IPS-NIHi11 (cell line): ENCODE measurements around the gene ENPP5.
A peak's percentile ranks its signal among the peaks of the same experiment; 100 is the strongest.
"Not testable (repeated sequence)": the region's sequence is repeated elsewhere in the genome, so short reads cannot be mapped to it uniquely, and the experiment has no call there.

Experiments
- DNase-seq: peaks from one replicate; pipeline ENCODE4 v3.0.0; 2012; ENCODE audit warnings: mixed read lengths, low spot score

The ENPP5 gene

GRCh38 chr6:46175446-46175845 is 4.7 kb upstream of the ENPP5 start:
- DNase-seq, result no peak

DNA sequence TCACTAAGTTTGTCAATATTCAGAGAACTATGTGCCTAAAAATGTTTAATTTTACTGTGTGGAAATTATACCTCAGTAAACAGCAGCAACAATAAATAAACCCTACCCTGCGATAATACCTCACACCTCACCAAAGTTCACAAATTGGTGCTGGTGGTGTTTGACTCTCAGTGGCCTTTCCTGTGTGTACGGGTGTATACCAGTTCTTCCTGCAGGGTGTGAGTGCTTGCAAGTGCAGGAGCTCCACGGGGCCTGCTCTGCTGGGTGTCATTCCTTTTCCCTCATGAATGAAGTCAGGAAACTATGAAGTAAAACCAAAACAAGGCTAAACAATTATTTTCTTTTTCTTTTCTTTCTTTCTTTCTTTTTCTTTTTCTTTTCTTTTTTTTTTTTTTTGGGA is 4.1 kb upstream of the ENPP5 start:
- DNase-seq, result no peak

- DNase-seq, result no peak
These were observed 1.4 kb upstream of the ENPP5 start for GRCh38 chr6:46172176-46172575.

GRCh38 chr6:46160102-46160501 is 10.7 kb downstream of the ENPP5 start:
- DNase-seq, result no peak

DNA sequence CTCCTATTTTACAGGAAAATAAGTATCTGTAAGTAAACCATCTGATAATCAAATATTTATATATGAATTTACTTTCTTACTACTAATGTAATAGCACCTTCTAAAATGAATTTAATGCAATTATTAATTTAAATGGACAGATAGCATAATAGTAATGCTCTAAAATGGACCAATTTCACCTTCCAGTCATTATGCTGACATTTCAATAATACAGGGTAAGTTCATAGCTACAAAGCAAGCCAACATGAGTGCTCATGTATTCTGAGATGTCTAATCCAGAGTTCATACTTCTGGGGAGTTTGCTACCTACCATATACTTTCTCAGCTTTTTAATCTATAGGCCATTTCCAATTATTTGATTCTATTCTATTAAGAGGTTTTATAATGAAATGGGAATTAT is 11.6 kb downstream of the ENPP5 start:
- DNase-seq, result no peak

DNA sequence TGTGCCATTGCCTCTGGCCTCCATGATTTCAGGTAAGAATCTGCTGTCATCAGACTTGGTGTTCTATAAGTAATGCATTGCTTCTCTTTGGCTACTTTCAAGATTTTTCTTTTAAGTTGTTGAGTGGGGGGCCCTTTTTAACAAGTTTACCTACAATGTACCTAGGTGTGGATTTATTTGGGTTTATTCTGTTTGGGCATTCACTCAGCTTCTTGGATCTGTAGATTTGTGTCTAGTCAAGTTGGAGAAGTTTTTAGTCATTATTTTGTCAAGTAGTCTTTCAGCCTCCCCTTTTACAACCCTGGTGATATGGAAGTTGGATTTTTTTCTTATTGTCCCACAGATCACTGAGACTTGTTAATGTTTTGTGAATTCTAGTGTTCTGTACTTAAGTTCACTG is 14.1 kb downstream of the ENPP5 start:
- no peak for DNase-seq

DNA sequence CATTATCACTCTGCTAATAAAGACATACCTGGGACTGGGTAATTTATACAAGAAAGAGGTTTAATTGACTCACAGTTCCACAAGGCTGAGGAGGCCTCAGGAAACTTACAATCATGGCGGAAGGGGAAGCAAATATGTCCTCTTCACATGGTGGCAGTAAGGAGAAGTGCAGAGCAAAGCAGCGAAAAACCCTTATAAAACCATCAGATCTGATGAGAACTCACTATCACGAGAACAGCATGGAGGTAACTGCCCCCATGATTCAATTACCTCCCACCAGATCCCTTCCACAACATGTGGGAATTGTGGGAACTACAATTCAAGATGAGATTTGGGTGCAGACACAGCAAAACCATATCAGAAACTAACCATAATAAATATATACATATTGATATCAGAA is 21.7 kb downstream of the ENPP5 start:
- DNase-seq, result not testable (repeated sequence)

- no peak for DNase-seq
These were observed 26.5 kb downstream of the ENPP5 start for GRCh38 chr6:46144270-46144669.

GRCh38 chr6:46138281-46138680 is 32.5 kb downstream of the ENPP5 start:
- DNase-seq, result no peak

DNA sequence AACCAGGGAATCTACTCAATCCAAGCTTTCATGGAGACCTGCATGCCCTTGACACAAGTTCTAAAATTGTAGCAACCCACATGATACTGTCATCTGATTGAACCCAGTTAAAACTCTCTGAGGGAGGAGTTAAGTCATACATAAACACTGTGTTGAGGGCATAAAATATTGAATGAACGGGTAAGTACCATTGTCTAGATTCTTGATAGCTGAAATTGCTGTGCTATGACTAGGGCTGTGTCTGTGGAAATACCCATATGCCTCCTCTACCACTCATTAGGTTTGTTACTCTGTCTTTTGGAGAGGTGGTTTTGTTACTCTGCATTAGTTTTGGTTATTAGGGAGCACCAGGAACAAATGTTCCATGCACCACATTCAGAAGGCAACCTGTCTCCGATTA is 33.4 kb downstream of the ENPP5 start:
- no peak for DNase-seq

- DNase-seq, result no peak
These were observed 33.9 kb downstream of the ENPP5 start for GRCh38 chr6:46136831-46137230.

- no peak for DNase-seq
These were observed 35.6 kb downstream of the ENPP5 start for GRCh38 chr6:46135176-46135575.

- no peak for DNase-seq
These were observed 36.6 kb downstream of the ENPP5 start for GRCh38 chr6:46134216-46134615.

DNA sequence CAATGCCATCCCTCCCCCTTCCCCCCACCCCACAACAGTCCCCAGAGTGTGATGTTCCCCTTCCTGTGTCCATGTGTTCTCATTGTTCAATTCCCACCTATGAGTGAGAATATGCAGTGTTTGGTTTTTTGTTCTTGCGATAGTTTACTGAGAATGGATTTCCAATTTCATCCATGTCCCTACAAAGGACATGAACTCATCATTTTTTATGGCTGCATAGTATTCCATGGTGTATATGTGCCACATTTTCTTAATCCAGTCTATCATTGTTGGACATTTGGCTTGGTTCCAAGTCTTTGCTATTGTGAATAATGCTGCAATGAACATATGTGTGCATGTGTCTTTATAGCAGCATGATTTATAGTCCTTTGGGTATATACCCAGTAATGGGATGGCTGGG is 39.5 kb downstream of the ENPP5 start:
- DNase-seq, result not testable (repeated sequence)

DNA sequence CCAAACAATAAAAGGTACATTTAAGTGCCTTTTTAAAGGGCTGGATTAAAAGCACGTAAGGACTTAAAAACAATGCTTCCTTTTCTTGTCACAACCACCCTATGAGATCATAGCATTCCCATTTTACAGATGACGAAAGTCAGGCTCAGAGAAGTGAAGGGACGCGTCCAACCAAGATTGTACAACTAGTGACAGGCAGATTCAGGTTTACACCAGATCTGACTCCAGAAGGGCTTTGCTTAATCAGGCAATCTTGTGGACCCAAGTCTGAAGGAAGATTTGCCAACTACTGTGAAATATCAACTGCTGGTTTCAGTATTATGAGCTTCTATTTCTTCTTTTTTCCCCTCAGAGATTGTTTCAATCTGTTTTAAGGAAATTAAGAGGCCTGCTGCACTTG is 40.1 kb downstream of the ENPP5 start:
- DNase-seq, result no peak

- peak; percentile 99 for DNase-seq
These were observed 40.9 kb downstream of the ENPP5 start, which contains the start of gene ENPP4 for GRCh38 chr6:46129629-46130511. Gene ENPP4 (plus strand): TSS chr6:46129989. CDS start chr6:46139584, 9,595 bp downstream.

- no peak for DNase-seq
These were observed 41.5 kb downstream of the ENPP5 start for GRCh38 chr6:46129291-46129628.

DNA sequence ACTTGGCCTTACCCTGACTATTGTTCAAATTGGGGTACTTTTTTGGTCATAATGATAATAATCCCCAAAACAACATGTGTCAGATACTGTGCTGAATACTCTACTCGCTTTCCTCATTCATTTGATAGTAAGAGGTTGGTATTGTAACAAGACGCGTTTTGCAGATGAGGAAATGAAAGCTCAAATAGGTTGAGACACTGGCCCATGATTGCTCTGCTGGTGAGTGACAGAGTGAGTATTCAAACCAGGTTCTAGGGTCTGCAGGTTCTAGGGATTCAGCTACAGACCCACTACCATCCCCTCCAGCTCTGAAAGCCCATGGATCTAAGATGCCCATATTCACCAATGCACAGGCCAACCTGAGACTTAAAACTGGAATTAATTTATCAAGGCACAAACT is 42.3 kb downstream of the ENPP5 start:
- no peak for DNase-seq

GRCh38 chr6:46119679-46120078 is 51.1 kb downstream of the ENPP5 start:
- DNase-seq, result not testable (repeated sequence)

- DNase-seq, result no peak
These were observed 51.9 kb downstream of the ENPP5 start for GRCh38 chr6:46118836-46119235.

DNA sequence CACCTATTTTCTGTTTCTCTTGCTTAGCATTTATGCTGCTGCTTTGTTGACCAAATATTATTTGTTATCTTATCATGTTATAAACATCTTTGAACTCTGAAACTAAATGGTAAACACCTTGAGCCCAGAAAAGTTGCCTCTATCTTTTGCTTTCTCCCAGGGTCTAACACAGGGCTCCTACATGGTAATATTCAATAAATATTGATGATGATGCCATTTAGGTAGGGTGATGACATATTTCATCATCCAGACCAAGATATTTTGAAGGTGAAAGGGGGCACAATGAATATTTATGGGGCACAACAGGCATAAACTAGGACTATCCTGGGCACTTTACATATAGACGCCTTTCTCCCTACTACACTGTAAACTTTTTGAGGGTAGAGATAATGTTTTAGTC is 52.6 kb downstream of the ENPP5 start:
- no peak for DNase-seq

- DNase-seq, result no peak
These were observed 54.5 kb downstream of the ENPP5 start for GRCh38 chr6:46116289-46116688.

GRCh38 chr6:46115634-46116033 is 55.1 kb downstream of the ENPP5 start:
- no peak for DNase-seq

- peak; percentile 68 for DNase-seq
These were observed 57.4 kb downstream of the ENPP5 start for GRCh38 chr6:46113370-46113769.
